Transverse colon (tissue), 4 donors: Measurements from ENCODE around the gene CD300LD. TPM values are rescaled to one million over a fixed set of nuclear protein-coding genes. Genes with fewer than 3 reads are reported as not detected.

Experiments
- DNase-seq: peaks from one replicate; pipeline ENCODE4 v3.0.0-alpha.2; 2019
- H3K27ac ChIP-seq, 4 donors: fragments of 200-600 bp; sonication (generic); 2 replicates each; pipeline ENCODE4 v1.5.1; 2016 to 2018; ENCODE audit warnings: inconsistent platforms in 4 of 4
- H3K27me3 ChIP-seq: fragments of 200-600 bp; sonication (generic); 2 replicates; pipeline ENCODE4 v1.5.1; 2017; ENCODE audit warnings: inconsistent platforms
- H3K36me3 ChIP-seq, 4 donors: fragments of 200-600 bp; sonication (generic); 2 replicates each; pipeline ENCODE4 v1.5.1; 2017 to 2019; ENCODE audit warnings: inconsistent platforms in 4 of 4
- H3K4me1 ChIP-seq, 4 donors: fragments of 200-600 bp; sonication (generic); 2 replicates each; pipeline ENCODE4 v1.5.1; 2017 to 2020; ENCODE audit warnings: inconsistent platforms in 4 of 4
- H3K4me3 ChIP-seq, 4 donors: fragments of 200-600 bp; sonication (generic); 1 replicate in 1 of 4; 2 replicates in 3 of 4; pipeline versions ENCODE4 v1.5.1 to v1.6.1; 2017 to 2019; ENCODE audit warnings: inconsistent platforms in 4 of 4
- H3K9me3 ChIP-seq, 2 donors: fragments of 200-600 bp; sonication (generic); 2 replicates each; pipeline ENCODE4 v1.5.1; 2017 to 2019; ENCODE audit warnings: inconsistent platforms in 2 of 2
- CTCF ChIP-seq, 5 experiments: fragments of 200-600 bp in 3 of 5; fragments of 450-650 bp in 2 of 5; sonication (generic) in 3 of 5; IDR thresholded peaks; 1 replicate in 2 of 5; 2 replicates in 3 of 5; pipeline ENCODE4 v1.5.1; 2016 to 2017; ENCODE audit warnings: antibody characterized with exemption in 5 of 5, inconsistent platforms in 3 of 5, mild to moderate bottlenecking in 2 of 5, moderate library complexity in 1 of 5
- EP300 ChIP-seq: sonication (generic); formaldehyde crosslinking; IDR thresholded peaks from one replicate; pipeline ENCODE4 v1.6.1; 2017; ENCODE audit warnings: antibody characterized with exemption, low read depth
- POLR2A ChIP-seq: fragments of 450-650 bp; IDR thresholded peaks from one replicate; pipeline ENCODE4 v1.6.1; 2016; ENCODE audit warnings: antibody characterized with exemption, mild to moderate bottlenecking, moderate library complexity
- POLR2AphosphoS5 ChIP-seq, 3 donors: sonication (generic); formaldehyde crosslinking; IDR thresholded peaks; one replicate each; pipeline ENCODE4 v1.6.1; 2016; ENCODE audit warnings: antibody characterized with exemption in 3 of 3
- WGBS, 2 donors: methylation state at CpG; one replicate each; pipeline ENCODE4 v1.1.5; 2018; ENCODE audit warnings: low coverage in 1 of 2; 5-methylcytosine and 5-hydroxymethylcytosine counted together
- in situ Hi-C, 4 donors: fragments of 200-750 bp; cut with MboI; loops; one replicate each; pipeline versions ENCODE4 v1.15.0 to v1.15.1; 2017; ENCODE audit warnings: low sequenced_read_pairs in 3 of 4, low pct_ligation_motif_present in 1 of 4, low pct_unique_long_range_greater_than_20kb in 1 of 4
- intact Hi-C: fragments of 100-400 bp; cut with DNase I; formaldehyde crosslinking; loops from one replicate; pipeline ENCODE4 v1.15.1; 2023; ENCODE audit warnings: low total_unique reads
- total RNA-seq, 4 donors: library from RNA; depleted of rRNA; stranded (reverse); fragments of >200 nt; gene quantifications; one replicate each; pipeline ENCODE4 v1.1.0, GENCODE V29; 2016

Gene CD300LD
- total RNA-seq: not detected

- 78% methylated on average over 5 to 14 of the region's 14 CpGs for WGBS, 2 donors
- intact Hi-C loops: no loop called here
- Histone ChIP-seq H3K4me1 (no peaks in the 10 kb centered on the region), H3K27me3 (no peaks in the 10 kb centered on the region), H3K27ac (no peak within 1 kb of the TSS), H3K4me3 (no peak within 1 kb of the TSS), H3K9me3 (no peaks in the 10 kb centered on the region), H3K36me3 (no peaks in the 10 kb centered on the region)
- in situ Hi-C loops: no loop called here
- TF ChIP-seq EP300: no peak
- TF ChIP-seq POLR2AphosphoS5 (IDR thresholded peaks at IDR 0.05): no peak
- DNase-seq: no peak
These were observed at the start of gene CD300LD for GRCh38 chr17:74592087-74592990. TSS of gene CD300LD (minus strand) at chr17:74592283. CDS start at chr17:74592202, 81 bp downstream.

- TF ChIP-seq CTCF (IDR thresholded peaks at IDR 0.05): no peak
- no peak for TF ChIP-seq EP300
- TF ChIP-seq POLR2A: no peak
- TF ChIP-seq POLR2AphosphoS5 (IDR thresholded peaks at IDR 0.05): no peak
- Histone ChIP-seq H3K27me3 (peaks cover 25% of the 10 kb centered on the region), H3K36me3 (no peaks in the 10 kb centered on the region), H3K27ac (no peak overlapping the region), H3K9me3 (no peaks in the 10 kb centered on the region), H3K4me1 (peaks cover 0 to 2% (median 0%) of the 10 kb centered on the region in 4 donors), H3K4me3 (no peak overlapping the region)
- DNase-seq: no peak
- intact Hi-C loops (no loop called here), in situ Hi-C loops (no loop called here)
- WGBS, 2 donors: 59 to 81% methylated on average over 4 to 6 of the region's 6 CpGs
These were observed 49.3 kb upstream of the CD300LD start for GRCh38 chr17:74641224-74641957.

- WGBS, 2 donors: 63 to 76% methylated on average over 6 to 10 of the region's 10 CpGs
These were observed 47.6 kb upstream of the CD300LD start for GRCh38 chr17:74639704-74640151.

GRCh38 chr17:74637926-74638325 lies 45.8 kb upstream of the CD300LD start:
- Histone ChIP-seq H3K27me3 (peaks cover 42% of the 10 kb centered on the region), H3K4me1 (peaks cover 0 to 2% (median 0%) of the 10 kb centered on the region in 4 donors), H3K27ac (no peak overlapping the region), H3K36me3 (no peaks in the 10 kb centered on the region), H3K4me3 (no peak overlapping the region), H3K9me3 (no peaks in the 10 kb centered on the region)
- no peak for TF ChIP-seq EP300
- no peak for TF ChIP-seq CTCF (IDR thresholded peaks at IDR 0.05)
- no peak for TF ChIP-seq POLR2AphosphoS5 (IDR thresholded peaks at IDR 0.05)
- TF ChIP-seq POLR2A: no peak
- 8 to 30% methylated on average over 1 to 2 of the region's 2 CpGs for WGBS, 2 donors
- in situ Hi-C loops: no loop called here
- intact Hi-C loops: no loop called here
- no peak for DNase-seq

More at GRCh38 chr17:74639704-74640151, 47.6 kb upstream of the CD300LD start:
- H3K27ac ChIP-seq: no peak overlapping the region
- no peak for TF ChIP-seq POLR2A
- no peak for TF ChIP-seq EP300
- TF ChIP-seq CTCF (IDR thresholded peaks at IDR 0.05): no peak
- no peak for TF ChIP-seq POLR2AphosphoS5 (IDR thresholded peaks at IDR 0.05)
- H3K36me3 ChIP-seq: no peaks in the 10 kb centered on the region
- intact Hi-C loops (no loop called here), in situ Hi-C loops (no loop called here)
- no peak overlapping the region for H3K4me3 ChIP-seq
- no peaks in the 10 kb centered on the region for H3K9me3 ChIP-seq
- peaks cover 0 to 2% (median 0%) of the 10 kb centered on the region in 4 donors for H3K4me1 ChIP-seq
- H3K27me3 ChIP-seq: peaks cover 38% of the 10 kb centered on the region
- no peak for DNase-seq
